GM12878 (cell line): ENCODE data around the gene ADCY2.

Experiments used
- CTCF ChIP-seq, 3 experiments: IDR thresholded peaks in 2 of 3; conservative IDR thresholded peaks in 1 of 3; 2 replicates each; pipeline ENCODE4 v1.5.1; 2011; ENCODE audit warnings: low read depth in 3 of 3, low read length in 3 of 3, mild to moderate bottlenecking in 3 of 3, control low read depth in 2 of 3, moderate library complexity in 2 of 3, inconsistent platforms in 1 of 3, mixed read lengths in 1 of 3; ENCODE audit not compliant: control insufficient read depth in 2 of 3, insufficient read depth in 1 of 3; ENCODE audit errors: extremely low read depth in 1 of 3
- CUX1 ChIP-seq: IDR thresholded peaks from 2 replicates; pipeline ENCODE4 v1.6.1; 2012; ENCODE audit warnings: improper control_type of control experiment, low read depth, low read length; ENCODE audit not compliant: insufficient replicate concordance
- ELK1 ChIP-seq: IDR thresholded peaks from 2 replicates; pipeline ENCODE4 v1.6.1; 2012; ENCODE audit warnings: low read depth, low read length, improper control_type of control experiment
- EP300 ChIP-seq, 2 experiments: fragments of 150-350 bp in 1 of 2; IDR thresholded peaks; 2 replicates each; pipeline ENCODE4 v1.6.1; 2011 to 2012; ENCODE audit warnings: low read depth in 2 of 2, low read length in 2 of 2, borderline replicate concordance in 1 of 2, improper control_type of control experiment in 1 of 2, inconsistent platforms in 1 of 2; ENCODE audit not compliant: control insufficient read depth in 1 of 2
- ESRRA ChIP-seq: IDR thresholded peaks from 2 replicates; pipeline ENCODE4 v1.6.1; 2012; ENCODE audit warnings: mild to moderate bottlenecking, low read length, improper control_type of control experiment
- ETV6 ChIP-seq, 2 experiments: fragments of 450-650 bp in 1 of 2; IDR thresholded peaks in 1 of 2; conservative IDR thresholded peaks in 1 of 2; 2 replicates each; pipeline ENCODE4 v1.6.1; 2014; ENCODE audit warnings: antibody characterized with exemption in 1 of 2, borderline replicate concordance in 1 of 2, low read depth in 1 of 2, mild to moderate bottlenecking in 1 of 2, moderate library complexity in 1 of 2
- HDAC6 ChIP-seq: fragments of 200-600 bp; sonication (generic); IDR thresholded peaks from one replicate; pipeline ENCODE4 v1.8.0; 2017; ENCODE audit warnings: antibody characterized with exemption; ENCODE audit not compliant: unreplicated experiment
- IRF3 ChIP-seq: fragments of 450-650 bp; IDR thresholded peaks from 2 replicates; pipeline ENCODE4 v1.6.1; 2014; ENCODE audit warnings: mild to moderate bottlenecking
- NR2F1 ChIP-seq: fragments of 450-650 bp; conservative IDR thresholded peaks from 2 replicates; pipeline ENCODE4 v1.6.1; 2017; ENCODE audit warnings: mild to moderate bottlenecking
- POLR2A ChIP-seq: IDR thresholded peaks from 2 replicates; pipeline ENCODE4 v1.6.1; 2011; ENCODE audit warnings: low read depth, mild to moderate bottlenecking, low read length
- SIN3A ChIP-seq: IDR thresholded peaks from 2 replicates; pipeline ENCODE4 v1.6.1; 2012; ENCODE audit warnings: low read depth, low read length, improper control_type of control experiment
- USF1 ChIP-seq: IDR thresholded peaks from 2 replicates; pipeline ENCODE4 v1.6.1; 2011; ENCODE audit warnings: borderline replicate concordance, low read depth, mild to moderate bottlenecking, moderate library complexity, mixed read lengths, low read length; ENCODE audit not compliant: insufficient read depth; ENCODE audit errors: extremely low read length
- ZNF274 ChIP-seq: IDR thresholded peaks from one replicate; pipeline ENCODE4 v1.8.0; 2011; ENCODE audit not compliant: insufficient read length, insufficient read depth

- TF ChIP-seq SIN3A (no peak), ESRRA (no peak), ZNF274 (no peak), CTCF (IDR thresholded peaks at IDR 0.05 in 2 of 3, conservative IDR thresholded peaks at IDR 0.05 in 1 of 3; ENCODE audit: control insufficient read depth in 2 of 3, extremely low read depth in 1 of 3, insufficient read depth in 1 of 3, low read depth in 3 of 3, low read length in 3 of 3) (no peak), ETV6 (conservative IDR thresholded peaks at IDR 0.05 in 1 of 2, IDR thresholded peaks at IDR 0.05 in 1 of 2; ENCODE audit: borderline replicate concordance in 1 of 2, low read depth in 1 of 2) (no peak), IRF3 (no peak), USF1 (no peak), EP300 (IDR thresholded peaks at IDR 0.05; ENCODE audit: borderline replicate concordance in 1 of 2, control insufficient read depth in 1 of 2, low read depth in 2 of 2, low read length in 2 of 2) (no peak), CUX1 (no peak), POLR2A (no peak), NR2F1 (no peak), HDAC6 (no peak), ELK1 (no peak)
Measured at GRCh38 chr5:7415587-7416535, 19.9 kb downstream of the ADCY2 start.
